Muscle layer of duodenum (tissue), 2 donors: ENCODE results near the gene CEP112.

Experiments
- H3K27ac ChIP-seq: one replicate; pipeline ENCODE4 v1.7.0; 2013; ENCODE audit warnings: mild to moderate bottlenecking, low read length
- H3K27me3 ChIP-seq: one replicate; pipeline ENCODE4 v1.7.0; 2013; ENCODE audit warnings: low read depth, mild to moderate bottlenecking, control low read depth, low read length
- H3K36me3 ChIP-seq, 2 donors: one replicate each; pipeline ENCODE4 v1.7.0; 2013; ENCODE audit warnings: low read length in 2 of 2, control low read depth in 1 of 2, mild to moderate bottlenecking in 1 of 2; ENCODE audit not compliant: insufficient read depth in 2 of 2, control insufficient read depth in 1 of 2
- H3K4me1 ChIP-seq, 2 donors: one replicate each; pipeline ENCODE4 v1.7.0; 2013; ENCODE audit warnings: low read length in 2 of 2, mild to moderate bottlenecking in 2 of 2, control low read depth in 1 of 2, moderate library complexity in 1 of 2; ENCODE audit not compliant: insufficient read depth in 2 of 2, control insufficient read depth in 1 of 2
- H3K4me3 ChIP-seq, 2 donors: one replicate each; pipeline ENCODE4 v1.7.0; 2013; ENCODE audit warnings: low read length in 2 of 2, low read depth in 1 of 2, mild to moderate bottlenecking in 1 of 2
- H3K9me3 ChIP-seq, 2 donors: one replicate each; pipeline ENCODE4 v1.7.0; 2013; ENCODE audit warnings: low read length in 2 of 2, control low read depth in 1 of 2, mild to moderate bottlenecking in 1 of 2; ENCODE audit not compliant: control insufficient read depth in 1 of 2
- donor health status: healthy.

The CEP112 gene

GRCh38 chr17:66227212-66228045 is 35.5 kb upstream of the CEP112 start:
- Histone ChIP-seq H3K27me3 (no peaks in the 10 kb centered on the region), H3K27ac (no peak overlapping the region), H3K4me3 (no peak overlapping the region), H3K4me1 (no peaks in the 10 kb centered on the region), H3K36me3 (no peaks in the 10 kb centered on the region), H3K9me3 (no peaks in the 10 kb centered on the region)

GRCh38 chr17:66222798-66223350 is 30.9 kb upstream of the CEP112 start:
- Histone ChIP-seq H3K36me3 (no peaks in the 10 kb centered on the region), H3K9me3 (no peaks in the 10 kb centered on the region), H3K4me1 (no peaks in the 10 kb centered on the region), H3K4me3 (no peak overlapping the region), H3K27me3 (no peaks in the 10 kb centered on the region), H3K27ac (no peak overlapping the region)

- no peak overlapping the region for H3K4me3 ChIP-seq
- H3K36me3 ChIP-seq, result no peaks in the 10 kb centered on the region
- H3K27me3 ChIP-seq, result no peaks in the 10 kb centered on the region
- H3K4me1 ChIP-seq, result no peaks in the 10 kb centered on the region
- no peak overlapping the region for H3K27ac ChIP-seq
- no peaks in the 10 kb centered on the region for H3K9me3 ChIP-seq
These were observed 30.0 kb upstream of the CEP112 start for GRCh38 chr17:66221755-66222530.

- no peaks in the 10 kb centered on the region for H3K36me3 ChIP-seq
- H3K27ac ChIP-seq, result no peak overlapping the region
- no peaks in the 10 kb centered on the region for H3K27me3 ChIP-seq
- H3K9me3 ChIP-seq, result no peaks in the 10 kb centered on the region
- H3K4me3 ChIP-seq, result no peak overlapping the region
- H3K4me1 ChIP-seq, result no peaks in the 10 kb centered on the region
These were observed 29.4 kb upstream of the CEP112 start for GRCh38 chr17:66221343-66221742.

- Histone ChIP-seq H3K4me3 (no peak overlapping the region), H3K27ac (no peak overlapping the region), H3K4me1 (no peaks in the 10 kb centered on the region), H3K36me3 (no peaks in the 10 kb centered on the region), H3K27me3 (no peaks in the 10 kb centered on the region), H3K9me3 (no peaks in the 10 kb centered on the region)
These were observed 28.3 kb upstream of the CEP112 start for GRCh38 chr17:66220079-66220835.

- H3K9me3 ChIP-seq, result no peaks in the 10 kb centered on the region
- no peaks in the 10 kb centered on the region for H3K4me1 ChIP-seq
- no peak overlapping the region for H3K27ac ChIP-seq
- no peak overlapping the region for H3K4me3 ChIP-seq
- H3K36me3 ChIP-seq, result no peaks in the 10 kb centered on the region
- H3K27me3 ChIP-seq, result no peaks in the 10 kb centered on the region
These were observed 23.6 kb upstream of the CEP112 start for GRCh38 chr17:66215529-66215911.

- Histone ChIP-seq H3K4me1 (no peaks in the 10 kb centered on the region), H3K36me3 (no peaks in the 10 kb centered on the region), H3K9me3 (no peaks in the 10 kb centered on the region), H3K27ac (no peak overlapping the region), H3K4me3 (no peak overlapping the region), H3K27me3 (no peaks in the 10 kb centered on the region)
These were observed 23.1 kb upstream of the CEP112 start for GRCh38 chr17:66214884-66215528.

GRCh38 chr17:66211047-66211810 is 19.3 kb upstream of the CEP112 start:
- no peaks in the 10 kb centered on the region for H3K9me3 ChIP-seq

GRCh38 chr17:66210208-66210574 is 18.3 kb upstream of the CEP112 start:
- Histone ChIP-seq H3K36me3 (no peaks in the 10 kb centered on the region), H3K4me3 (no peak overlapping the region), H3K4me1 (no peaks in the 10 kb centered on the region), H3K27ac (no peak overlapping the region), H3K9me3 (no peaks in the 10 kb centered on the region), H3K27me3 (no peaks in the 10 kb centered on the region)

More at GRCh38 chr17:66211047-66211810, 19.3 kb upstream of the CEP112 start:
- Histone ChIP-seq H3K4me3 (no peak overlapping the region), H3K27ac (no peak overlapping the region), H3K4me1 (no peaks in the 10 kb centered on the region), H3K36me3 (no peaks in the 10 kb centered on the region), H3K27me3 (no peaks in the 10 kb centered on the region)

GRCh38 chr17:66207936-66208335 is 16.0 kb upstream of the CEP112 start:
- Histone ChIP-seq H3K27ac (no peak overlapping the region), H3K4me1 (no peaks in the 10 kb centered on the region), H3K9me3 (no peaks in the 10 kb centered on the region), H3K27me3 (no peaks in the 10 kb centered on the region), H3K4me3 (no peak overlapping the region), H3K36me3 (no peaks in the 10 kb centered on the region)
